GDM1 (cell line): Measurements from ENCODE around the gene EPB41L2.

Experiments
- DNase-seq: peaks from one replicate; lab custom pipeline; 2025; lab: John Stamatoyannopoulos, UW

EPB41L2 gene

DNA sequence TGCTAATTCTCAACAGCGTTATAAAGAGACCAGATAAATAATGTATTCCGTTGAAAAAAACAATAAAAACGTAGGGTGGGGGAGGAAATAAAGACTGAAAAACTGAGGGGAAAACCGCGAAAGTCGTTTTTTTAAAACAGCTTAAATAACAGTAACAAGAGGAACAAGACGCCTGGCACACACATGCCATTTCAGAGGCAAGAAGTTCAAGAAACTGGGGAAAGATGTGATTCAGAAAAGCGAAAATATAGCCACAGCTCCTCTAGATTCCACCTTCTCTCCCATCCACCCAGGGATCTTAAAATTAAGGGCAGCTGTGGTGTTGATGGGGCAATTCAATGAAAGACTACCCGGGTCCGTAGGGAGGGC, 1.3 kb downstream of the EPB41L2 start:
- DNase-seq = no peak

DNA sequence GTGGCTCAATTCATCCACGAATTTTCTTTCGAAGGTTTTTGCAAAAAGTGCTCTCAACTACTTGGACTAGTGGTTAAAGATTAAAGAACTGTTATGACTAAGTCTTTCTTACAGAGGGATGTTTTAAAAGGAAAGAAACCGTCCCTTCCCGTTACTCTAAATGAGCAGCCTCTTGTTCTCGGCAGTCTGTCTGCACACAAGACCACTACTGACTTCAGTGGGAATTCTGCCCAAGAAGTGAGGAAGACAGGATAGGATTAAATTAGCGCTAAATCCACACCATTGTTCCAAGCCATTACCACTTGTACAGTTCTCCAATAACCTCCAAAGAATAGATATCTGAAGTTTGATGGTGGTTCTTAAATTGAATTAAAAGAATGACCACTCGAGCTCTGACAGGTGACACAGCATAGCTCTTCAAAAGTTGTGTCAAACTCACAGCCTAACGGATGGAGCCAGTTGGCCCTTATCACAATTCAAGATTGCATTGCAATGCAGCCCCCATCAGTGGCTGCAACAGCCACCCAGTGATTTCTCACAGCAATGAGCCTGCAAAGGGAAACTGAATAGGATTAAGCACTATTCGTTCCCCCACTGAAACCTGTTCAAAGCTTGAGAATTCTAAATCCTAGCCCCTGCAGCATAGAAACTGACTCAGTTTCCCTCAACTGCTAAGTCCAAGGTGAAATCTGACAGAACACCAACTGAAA, 1.8 kb downstream of the EPB41L2 start:
- DNase-seq = no peak

DNA sequence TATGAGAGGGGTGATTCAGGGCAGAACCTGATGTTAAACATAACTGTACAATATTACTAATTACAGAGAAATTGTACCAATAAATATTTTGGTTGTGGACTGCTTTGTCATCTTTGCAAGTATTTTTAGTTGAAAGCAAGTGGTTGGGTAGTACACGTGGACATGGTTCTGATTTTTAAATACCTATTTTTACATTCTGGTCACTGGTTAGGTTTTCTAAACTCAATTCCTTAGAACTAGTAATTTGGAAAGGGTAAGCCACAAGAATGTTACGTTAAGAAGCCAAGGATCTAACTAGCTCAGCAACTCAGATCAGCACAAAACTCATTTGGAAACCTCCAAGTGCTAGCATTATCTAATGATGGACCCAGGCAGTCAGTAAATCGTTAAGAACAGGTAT, 2.7 kb downstream of the EPB41L2 start:
- DNase-seq = no peak

DNA sequence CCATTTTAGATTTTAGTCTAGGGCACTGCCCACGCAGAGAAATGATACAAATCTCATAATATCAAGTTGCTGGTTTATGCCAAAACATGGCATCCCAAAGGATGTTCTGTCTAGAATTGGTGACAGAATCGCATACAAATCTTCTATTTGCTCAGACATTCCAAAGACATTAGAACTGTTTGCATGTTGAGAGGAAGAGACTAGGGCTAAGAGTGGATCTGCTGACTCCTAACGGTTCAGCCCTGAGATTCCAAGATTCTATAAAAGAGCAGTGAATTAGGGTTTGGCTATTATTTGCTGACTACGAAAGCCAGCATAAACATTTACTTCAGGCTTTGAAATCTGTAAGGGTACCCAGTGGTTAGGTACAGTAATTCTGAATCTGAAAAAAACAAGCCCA, 3.6 kb downstream of the EPB41L2 start:
- no peak for DNase-seq

DNA sequence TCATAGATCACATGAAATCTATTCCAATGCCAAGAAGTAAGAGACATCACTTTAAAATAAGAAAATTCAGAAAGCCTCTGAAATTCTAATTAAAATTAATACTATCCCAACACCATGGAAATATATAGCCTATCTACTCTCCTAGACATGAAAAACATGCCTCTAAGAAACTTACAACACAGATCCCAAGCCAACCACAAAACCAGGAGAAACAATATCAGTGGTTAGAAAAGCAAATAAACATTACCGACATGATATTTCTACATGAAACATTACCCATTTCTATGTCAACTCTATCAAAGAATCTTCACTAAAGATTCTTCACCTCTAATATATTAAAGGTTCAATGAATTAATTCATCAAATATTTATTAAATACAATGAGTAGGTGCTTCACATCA, 4.8 kb downstream of the EPB41L2 start:
- no peak for DNase-seq

DNA sequence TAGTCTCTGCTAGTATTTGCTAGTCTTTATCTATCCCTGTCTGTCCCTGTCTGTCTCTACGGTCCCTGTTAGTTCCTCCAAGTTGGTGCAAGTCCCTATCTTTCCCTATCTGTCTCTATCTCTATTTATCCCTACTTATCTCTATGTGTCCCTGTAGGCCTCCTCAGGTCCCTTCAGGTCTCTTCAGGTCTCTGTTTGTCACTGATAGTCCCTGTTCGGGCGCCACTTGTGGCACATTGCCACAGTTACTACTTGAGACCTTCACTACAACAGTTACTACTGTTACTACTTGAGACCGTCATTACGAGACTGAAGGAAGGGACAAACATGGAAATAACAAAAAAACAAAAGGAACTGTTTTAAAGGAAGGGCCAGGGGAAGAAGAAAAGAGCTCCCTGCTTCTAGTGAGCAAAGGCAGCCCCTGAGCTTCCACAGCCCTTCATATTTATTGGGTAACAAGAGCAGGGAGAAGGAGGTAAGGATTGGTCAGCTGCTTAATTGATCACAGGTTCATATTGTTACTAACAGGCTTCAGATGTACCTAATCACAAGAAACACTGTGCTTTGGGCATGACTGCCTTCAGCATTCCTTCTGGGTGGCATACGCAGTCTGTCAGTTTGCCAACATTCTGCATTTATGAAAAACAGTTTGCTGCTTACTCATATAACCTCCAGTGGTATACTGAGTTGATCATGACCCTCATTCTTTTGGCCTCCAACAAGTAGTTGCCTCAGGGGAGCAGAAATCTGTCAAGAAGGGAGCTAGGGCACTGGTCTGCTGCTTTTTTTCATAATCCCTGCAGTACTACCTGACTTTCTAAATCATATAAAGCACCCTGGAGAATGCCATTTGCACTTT, 8.4 kb downstream of the EPB41L2 start:
- DNase-seq = no peak

DNA sequence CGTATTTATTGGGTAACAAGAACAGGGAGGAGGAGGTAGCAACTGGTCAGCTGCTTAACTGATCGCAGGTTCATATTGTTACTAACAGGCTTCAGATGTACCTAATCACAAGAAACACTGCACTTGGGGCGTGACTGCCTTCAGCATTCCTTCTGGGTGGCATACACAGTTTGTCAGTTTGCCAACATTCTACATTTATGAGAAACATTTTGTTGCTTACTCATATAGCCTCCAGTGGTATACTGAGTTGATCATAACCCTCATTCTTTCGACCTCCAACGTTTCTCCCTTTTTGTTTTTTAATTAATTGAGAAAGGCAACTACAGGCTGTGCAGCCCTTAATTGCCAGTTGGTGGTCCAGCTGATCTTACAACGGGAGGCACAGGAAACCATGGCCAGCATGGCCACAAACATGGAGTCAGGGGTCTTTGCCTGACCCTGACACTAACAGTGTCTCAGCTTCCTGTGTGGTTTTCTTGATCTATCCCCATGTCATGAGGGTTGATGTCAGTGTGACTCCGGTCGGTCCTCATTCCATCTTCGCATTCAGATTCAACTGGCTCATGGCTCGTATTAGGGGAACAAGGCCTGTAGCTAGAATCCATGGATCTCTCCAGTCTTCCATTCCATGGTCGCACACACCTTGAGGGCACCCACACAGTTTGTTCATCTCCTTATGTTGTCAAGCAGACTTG, 9.4 kb downstream of the EPB41L2 start:
- no peak for DNase-seq

DNA sequence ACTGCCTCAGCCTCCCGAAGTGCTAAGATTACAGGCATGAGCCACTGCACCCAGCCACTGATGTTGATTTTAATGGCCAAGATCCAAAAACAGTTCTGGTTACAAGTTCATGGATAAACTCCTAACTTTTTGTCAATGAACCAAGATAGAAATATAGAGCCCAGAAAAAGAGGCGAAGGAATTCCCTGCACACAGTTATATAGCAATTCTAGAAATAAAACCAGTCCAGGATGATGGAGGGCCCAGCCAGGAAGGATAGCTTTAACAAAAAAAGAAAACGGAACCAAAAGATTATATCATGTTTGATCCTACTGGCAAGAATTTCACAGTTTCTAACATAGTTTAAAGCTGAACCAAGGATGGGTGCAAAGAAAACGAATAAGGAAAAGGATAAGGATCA, 10.9 kb downstream of the EPB41L2 start:
- no peak for DNase-seq

DNA sequence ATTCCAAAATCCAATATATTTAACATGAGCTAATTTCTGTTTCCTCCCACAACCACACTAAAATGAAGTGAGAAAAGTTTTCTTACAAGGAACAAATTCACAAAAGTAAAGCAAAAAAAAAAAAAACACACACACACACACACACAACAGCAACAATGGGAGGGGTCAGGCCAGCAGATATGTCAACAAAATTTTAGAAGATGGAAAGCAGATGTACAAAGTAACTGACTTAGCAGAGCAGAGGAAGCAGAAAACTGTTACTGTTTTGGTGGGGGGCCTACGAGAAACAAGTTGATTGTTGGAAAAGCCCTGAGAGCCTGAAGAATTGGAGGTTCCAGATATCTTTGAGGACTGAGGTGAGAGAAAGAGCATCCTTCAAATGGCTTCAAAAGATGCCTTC, 11.7 kb downstream of the EPB41L2 start:
- no peak for DNase-seq

DNA sequence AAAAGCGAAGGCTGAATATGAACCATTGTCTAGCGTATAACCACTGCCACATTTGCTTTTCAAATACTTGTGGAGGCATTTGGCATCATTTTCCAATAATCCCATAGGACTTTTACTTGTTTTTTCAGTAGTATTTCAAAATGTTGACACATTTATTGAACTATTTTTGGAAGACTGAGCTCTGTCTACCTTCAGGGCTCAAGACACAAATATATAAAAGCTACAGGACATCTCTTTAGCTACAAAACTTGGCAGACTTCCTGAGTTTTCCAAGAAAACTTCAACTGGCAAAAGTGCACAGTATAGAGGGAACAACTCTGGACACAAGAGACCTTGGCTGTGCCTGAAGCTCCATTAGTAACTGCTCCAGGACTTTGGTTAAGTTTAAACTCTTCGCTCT, 13.4 kb downstream of the EPB41L2 start:
- no peak for DNase-seq

DNA sequence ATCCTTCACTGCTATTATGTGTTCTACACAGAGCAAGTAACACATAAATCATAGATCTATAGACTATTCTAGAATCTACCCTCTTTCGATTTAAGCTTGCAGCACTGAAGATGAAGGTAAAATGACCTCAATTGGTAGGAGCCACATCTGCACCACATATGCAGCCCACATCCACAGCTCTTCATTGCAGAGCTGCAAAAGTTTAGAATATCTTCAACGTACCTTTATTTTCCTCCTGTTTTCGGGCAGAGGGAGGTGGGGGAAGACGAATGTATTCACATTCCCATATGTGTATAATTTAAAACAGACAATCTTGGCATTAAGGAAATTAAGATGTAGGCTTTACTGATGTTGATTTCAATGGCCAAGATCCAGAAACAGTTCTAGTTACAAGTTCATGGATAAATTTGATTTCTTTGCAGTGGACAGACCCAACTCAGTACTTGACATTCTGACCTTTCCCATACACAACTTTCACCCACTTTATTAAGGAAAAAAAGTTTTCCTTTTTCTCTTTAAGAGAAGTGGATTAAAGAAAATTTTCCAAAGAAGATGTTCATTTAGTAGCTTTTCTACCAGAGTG, 14.0 kb downstream of the EPB41L2 start:
- DNase-seq = no peak

DNA sequence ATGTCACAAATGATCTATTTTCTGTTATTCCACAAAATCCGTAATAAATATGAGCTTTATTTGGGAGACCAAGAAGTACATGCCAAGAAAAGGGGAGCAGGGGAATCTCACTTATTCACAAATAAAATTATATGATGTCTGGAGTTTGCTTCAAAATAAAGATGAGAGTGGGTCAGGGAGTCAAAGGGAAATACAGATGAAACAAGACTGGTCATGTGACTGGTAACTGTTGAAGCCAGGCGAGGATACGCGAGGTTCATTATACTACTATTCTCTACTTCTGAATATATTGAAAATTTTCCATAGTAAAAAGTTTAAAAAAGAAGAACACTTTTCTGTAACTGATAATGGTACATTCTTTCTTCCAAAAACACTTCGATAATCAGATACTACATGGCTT, 14.6 kb downstream of the EPB41L2 start:
- DNase-seq = no peak

DNA sequence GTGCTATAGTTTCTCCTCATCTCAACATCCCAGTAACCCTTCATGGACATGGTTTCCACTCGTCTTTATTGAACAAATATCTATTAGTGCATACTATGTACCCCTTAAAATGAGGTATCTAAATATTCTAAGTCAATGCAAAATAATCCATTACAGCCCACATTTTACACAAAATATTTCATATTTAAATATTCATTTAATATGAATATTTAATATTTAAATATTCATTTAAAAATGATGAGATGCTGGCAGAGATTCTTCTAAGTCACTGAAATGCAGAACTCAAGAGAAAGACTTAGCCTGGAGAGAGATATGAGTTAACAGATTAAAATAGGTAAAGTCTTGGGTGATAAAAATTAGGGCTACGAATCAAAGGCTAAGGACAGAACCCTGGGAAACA, 17.9 kb downstream of the EPB41L2 start:
- DNase-seq = no peak

DNA sequence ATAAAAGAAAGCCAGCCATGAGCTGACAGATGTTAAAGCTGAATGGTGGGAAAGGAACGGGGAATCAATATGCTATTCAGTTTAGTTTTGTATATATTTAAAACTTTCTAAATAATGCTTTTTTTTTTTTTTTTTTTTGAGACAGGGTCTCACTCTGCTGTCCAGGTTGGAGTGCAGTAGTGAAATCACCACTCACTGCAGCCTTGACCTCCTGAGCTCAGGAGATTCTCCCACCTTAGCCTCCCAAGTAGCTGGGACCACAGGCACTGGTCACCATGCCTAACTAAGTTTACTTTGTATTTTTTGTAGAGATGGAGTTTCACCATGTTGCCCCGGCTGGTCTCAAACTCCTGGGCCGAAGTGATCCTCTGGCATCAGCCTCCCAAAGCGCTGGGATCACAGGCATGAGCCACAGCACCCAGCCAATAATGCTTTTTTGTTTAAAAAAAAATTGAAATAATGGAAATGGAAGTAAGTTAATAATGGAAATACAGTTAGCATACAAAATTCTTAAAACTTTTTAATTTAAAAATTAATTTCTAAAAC, 19.1 kb downstream of the EPB41L2 start:
- no peak for DNase-seq

DNA sequence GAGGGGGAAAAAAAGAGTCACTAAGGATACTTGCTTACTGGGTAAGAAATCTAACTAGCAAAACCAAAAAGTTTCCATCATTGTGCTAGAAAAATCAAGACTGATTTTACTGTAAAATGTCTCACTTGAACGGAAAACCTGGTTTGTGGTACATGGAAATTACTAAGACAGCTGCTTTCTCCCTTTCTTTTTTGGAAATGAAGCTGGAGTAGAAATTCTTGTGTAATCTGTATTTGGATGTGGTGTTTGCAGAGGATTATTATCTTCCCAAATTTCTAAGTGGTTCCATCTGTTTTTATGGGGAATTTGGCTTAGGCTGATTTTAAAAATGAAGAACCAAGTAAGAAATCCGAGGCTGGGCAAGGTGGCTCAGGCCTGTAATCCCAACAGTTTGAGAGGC, 20.4 kb downstream of the EPB41L2 start:
- DNase-seq = no peak

DNA sequence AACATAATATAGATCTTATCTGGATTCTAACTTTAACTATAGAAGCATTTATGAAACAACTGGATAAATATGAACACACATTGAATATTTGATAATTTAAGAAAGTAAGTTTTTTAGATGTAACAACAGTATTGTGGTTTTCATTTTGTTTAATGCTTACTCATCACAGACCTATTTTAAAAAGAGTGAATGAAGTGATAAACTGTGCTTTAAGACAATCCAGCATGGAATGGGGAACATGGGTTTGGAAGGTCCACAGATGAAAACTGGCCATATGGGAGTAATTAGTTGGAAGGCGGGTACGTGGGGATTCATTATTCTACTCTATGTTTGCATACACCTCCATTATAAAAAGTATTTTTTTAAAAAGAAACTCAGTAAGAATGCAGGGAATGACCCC, 21.2 kb downstream of the EPB41L2 start:
- no peak for DNase-seq

DNA sequence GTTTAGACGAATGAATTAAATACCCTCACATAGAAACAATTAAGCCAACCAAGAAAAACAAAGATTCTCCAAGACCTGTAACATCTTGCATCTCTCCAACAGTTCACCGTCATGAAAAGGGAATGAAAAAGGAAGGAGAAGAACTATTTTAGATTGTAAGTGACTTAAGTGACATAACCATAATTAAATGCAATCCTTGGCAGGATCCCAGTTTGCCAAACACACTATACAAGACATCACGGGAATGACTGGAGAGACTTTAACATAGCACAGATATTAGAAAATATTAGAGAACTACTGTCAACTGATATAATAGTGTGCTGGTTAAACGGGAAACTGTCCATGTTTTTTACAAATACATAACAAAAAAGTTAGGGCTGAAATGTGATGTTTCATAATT, 22.2 kb downstream of the EPB41L2 start:
- no peak for DNase-seq

DNA sequence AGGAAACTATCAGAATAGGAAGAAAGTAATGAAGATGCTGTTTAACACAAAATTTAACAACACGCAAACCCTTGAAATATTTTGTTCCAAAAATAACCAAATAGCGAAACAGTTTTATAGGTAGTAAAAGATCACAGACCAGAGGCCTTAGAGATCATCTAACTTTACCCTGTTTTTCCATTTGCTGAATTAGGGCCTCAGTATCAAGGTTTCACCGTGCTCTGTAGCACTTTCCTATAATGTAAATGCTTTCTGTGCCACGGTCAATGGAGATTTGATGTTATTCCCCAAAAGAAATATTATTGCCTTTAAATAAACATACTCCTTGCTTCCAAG, 23.7 kb downstream of the EPB41L2 start:
- DNase-seq = no peak

DNA sequence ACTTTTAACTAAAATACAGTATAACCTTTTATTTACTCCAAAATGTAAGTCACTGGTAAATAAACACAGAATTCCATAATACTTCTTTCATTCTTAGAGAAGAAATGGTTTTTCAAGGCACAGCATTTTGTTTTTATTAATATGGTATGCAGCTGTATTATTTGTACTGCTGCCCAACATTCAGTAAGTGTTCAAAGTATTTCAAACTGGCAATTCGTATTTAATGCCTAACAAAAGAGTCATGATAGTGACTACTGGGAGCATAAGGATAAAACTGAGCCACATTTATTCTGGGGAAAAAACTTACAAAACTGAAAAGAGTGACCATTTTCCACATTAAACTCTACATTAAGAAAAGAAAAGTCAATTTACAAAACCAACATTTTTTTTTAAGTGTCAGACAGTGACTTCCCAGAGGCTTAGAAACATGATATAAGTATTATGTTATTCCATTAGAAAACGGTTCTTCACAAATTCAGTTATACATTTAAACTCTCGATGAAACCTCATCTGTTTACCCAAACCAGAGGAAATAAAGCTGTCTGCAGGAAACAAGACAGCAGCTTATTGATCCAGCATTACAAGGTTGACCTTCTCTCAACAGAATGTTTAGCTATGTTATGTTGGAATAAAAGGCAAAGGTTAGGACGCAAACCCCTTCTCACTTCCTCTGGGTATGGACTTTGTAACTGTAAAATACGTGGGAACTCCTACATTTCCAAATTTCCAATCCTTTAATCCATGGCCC, 24.3 kb downstream of the EPB41L2 start:
- DNase-seq = no peak

DNA sequence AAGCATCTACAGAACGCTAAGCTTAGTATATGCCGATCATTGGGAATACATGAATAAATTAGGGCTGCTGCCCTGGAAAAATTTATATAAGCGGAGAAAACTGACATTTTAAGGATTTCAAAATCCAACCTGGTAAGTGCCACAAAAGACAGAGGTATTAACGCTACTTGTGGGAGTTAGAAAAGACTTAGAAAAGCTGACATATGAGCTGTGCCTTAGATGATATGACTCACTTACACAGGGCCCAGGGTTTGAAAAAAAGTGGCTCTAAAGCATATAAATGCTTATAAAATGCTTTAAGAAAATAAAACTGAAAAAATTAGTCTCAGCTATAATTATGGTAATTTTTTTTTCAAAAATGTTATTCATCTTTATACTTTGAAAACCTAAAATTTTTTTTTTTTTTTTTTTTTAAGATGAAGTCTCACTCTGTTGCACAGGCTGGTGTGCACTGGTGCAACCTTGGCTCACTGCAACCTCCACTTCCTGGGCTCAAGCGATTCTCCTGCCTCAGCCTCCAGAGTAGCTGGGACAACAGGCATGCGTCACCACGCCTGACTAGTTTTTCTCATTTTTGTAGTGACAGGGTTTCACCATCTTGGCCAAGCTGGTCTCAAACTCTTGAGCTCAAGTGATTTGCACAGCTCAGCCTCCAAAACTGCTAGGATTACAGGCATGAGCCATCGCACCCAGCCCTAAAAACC, 25.7 kb downstream of the EPB41L2 start:
- DNase-seq = no peak

DNA sequence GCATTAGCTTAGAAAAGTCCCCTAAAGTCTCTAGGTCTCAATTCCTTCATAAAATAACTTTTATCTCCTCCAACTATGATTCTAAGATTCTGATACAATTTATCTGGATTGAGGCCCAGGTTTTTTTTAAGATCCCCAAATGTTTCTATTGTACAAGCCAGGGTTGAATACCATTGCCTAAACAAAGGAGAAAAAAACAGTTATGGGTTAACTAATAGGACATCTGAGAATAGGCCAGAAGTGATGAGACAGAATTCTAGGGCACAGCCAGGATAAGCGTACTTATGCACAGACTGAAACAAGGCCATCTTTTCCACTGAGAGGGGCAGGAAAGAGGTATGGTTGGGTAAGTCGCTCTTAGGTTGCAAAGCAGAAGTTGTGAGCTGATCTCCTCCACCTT, 26.4 kb downstream of the EPB41L2 start:
- no peak for DNase-seq
